Measurements from ENCODE around the gene IL17RD. TPM values are rescaled to one million over a fixed set of nuclear protein-coding genes. Genes with fewer than 3 reads are reported as not detected.

Gene IL17RD
- total and polyA plus RNA-seq, 2 of the 13 experiments (the other 11 are each of a cell fraction or from before 2014, with no cell fraction given): 0.28 to 0.31 TPM

DNA sequence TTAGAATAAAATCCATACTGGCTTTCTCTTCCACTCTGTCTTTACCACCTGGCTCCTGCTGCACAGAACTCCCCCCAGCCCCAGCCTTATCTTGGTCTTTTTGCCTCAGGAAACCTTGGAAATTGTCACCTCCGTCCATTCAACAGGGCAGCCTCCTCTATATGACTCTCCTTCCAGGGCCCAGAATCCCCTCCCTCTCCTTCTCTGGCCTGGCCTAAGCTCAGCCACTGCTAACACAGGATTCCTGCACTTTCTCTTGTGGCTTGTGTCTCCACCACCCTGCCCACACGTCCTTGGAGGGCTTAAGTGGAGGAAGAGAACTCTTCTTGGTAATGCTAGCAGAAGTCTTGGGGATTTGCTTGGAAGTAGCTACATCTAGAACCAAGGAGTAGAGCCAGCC, 1.5 kb upstream of the IL17RD start:
- 16% methylated on average over 2 of the region's 2 CpGs for WGBS (ENCODE audit: low lambda C conversion rate)
- H3K36me3 ChIP-seq (replicated peaks in 1 of 2; ENCODE audit: control insufficient read depth in 1 of 2, insufficient read depth in 2 of 2, low read length in 2 of 2): no peaks in the 10 kb centered on the region
- no TSS peak for BruUV-seq (replicated peaks)
- H3K79me2 ChIP-seq (ENCODE audit: insufficient read depth, low read length): no peaks in the 10 kb centered on the region
- FAIRE-seq (no peak), ATAC-seq (no peak), DNase-seq (ENCODE audit: low spot score) (no peak)
- TF ChIP-seq, protein P1, sequence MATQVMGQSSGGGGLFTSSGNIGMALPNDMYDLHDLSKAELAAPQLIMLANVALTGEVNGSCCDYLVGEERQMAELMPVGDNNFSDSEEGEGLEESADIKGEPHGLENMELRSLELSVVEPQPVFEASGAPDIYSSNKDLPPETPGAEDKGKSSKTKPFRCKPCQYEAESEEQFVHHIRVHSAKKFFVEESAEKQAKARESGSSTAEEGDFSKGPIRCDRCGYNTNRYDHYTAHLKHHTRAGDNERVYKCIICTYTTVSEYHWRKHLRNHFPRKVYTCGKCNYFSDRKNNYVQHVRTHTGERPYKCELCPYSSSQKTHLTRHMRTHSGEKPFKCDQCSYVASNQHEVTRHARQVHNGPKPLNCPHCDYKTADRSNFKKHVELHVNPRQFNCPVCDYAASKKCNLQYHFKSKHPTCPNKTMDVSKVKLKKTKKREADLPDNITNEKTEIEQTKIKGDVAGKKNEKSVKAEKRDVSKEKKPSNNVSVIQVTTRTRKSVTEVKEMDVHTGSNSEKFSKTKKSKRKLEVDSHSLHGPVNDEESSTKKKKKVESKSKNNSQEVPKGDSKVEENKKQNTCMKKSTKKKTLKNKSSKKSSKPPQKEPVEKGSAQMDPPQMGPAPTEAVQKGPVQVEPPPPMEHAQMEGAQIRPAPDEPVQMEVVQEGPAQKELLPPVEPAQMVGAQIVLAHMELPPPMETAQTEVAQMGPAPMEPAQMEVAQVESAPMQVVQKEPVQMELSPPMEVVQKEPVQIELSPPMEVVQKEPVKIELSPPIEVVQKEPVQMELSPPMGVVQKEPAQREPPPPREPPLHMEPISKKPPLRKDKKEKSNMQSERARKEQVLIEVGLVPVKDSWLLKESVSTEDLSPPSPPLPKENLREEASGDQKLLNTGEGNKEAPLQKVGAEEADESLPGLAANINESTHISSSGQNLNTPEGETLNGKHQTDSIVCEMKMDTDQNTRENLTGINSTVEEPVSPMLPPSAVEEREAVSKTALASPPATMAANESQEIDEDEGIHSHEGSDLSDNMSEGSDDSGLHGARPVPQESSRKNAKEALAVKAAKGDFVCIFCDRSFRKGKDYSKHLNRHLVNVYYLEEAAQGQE (IDR thresholded peaks at IDR 0.05; ENCODE audit: borderline replicate concordance in 1 of 2, low read depth in 1 of 2, low read length in 2 of 2): no peak
- TF ChIP-seq, protein P2, sequence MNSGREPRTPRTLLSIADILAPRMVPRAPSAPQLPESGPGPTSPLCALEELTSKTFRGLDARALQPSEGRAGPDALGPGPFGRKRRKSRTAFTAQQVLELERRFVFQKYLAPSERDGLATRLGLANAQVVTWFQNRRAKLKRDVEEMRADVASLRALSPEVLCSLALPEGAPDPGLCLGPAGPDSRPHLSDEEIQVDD (CRISPR knock-in tag; IDR thresholded peaks at IDR 0.05; ENCODE audit: borderline replicate concordance): no peak
- TF ChIP-seq FOXJ3 (CRISPR knock-in tag; IDR thresholded peaks at IDR 0.05; ENCODE audit: borderline replicate concordance) (no peak), NR2F6 (IDR thresholded peaks at IDR 0.05) (no peak), NR2F6 (CRISPR knock-in tag; IDR thresholded peaks at IDR 0.05) (no peak)
- no peak overlapping the region for H3K4me3 ChIP-seq (replicated peaks in 1 of 3; ENCODE audit: insufficient read depth in 1 of 3, low read depth in 2 of 3, low read length in 3 of 3)
- H2AFZ ChIP-seq (ENCODE audit: low read length): no peak overlapping the region
- POLR2A ChIA-PET: no interaction called here
- CTCF ChIA-PET (ENCODE audit: low intra/inter-chr PET ratio, low total read pairs): no interaction called here
- H3K4me2 ChIP-seq (ENCODE audit: low read depth, low read length): no peak overlapping the region
- H4K20me1 ChIP-seq (ENCODE audit: insufficient read depth, low read length): no peaks in the 10 kb centered on the region
- H3K9me3 ChIP-seq (ENCODE audit: low read length): no peaks in the 10 kb centered on the region
- in situ Hi-C loops (cut with HindIII; ENCODE audit: extremely low pct_ligation_motif_present, low pct_unique_long_range_greater_than_20kb): no loop called here
- peaks cover 33% of the 10 kb centered on the region for H3K4me1 ChIP-seq (ENCODE audit: insufficient read depth, low read length)
- no peak overlapping the region for H3K27ac ChIP-seq (ENCODE audit: extremely low read length, insufficient read depth, low read length)
- no peak overlapping the region for H3K9ac ChIP-seq (ENCODE audit: insufficient read depth, low read depth, low read length)
- intact Hi-C loops (cut with micrococcal nuclease; ENCODE audit: unreplicated experiment): no loop called here
- H3K27me3 ChIP-seq (ENCODE audit: control insufficient read depth in 1 of 2, insufficient read depth in 2 of 2, low read length in 2 of 2): peaks cover 5 to 56% of the 10 kb centered on the region in 2 experiments

All from HepG2 (cell line).